ENCODE results near the gene SLIT3. TPM values are rescaled to one million over a fixed set of nuclear protein-coding genes. Genes with fewer than 3 reads are reported as not detected.

Gene SLIT3
- total RNA-seq, 1 experiment from 2014 or later: 0.10 TPM

GRCh38 chr5:168672888-168673287, 628.1 kb downstream of the SLIT3 start:
- no peaks in the 10 kb centered on the region for H3K79me2 ChIP-seq (ENCODE audit: insufficient read depth, low read length)
- DNase-seq (ENCODE audit: low read depth, low spot score) (no peak), ATAC-seq (no peak)
- ChIA-PET POLR2A (no interaction called here), RAD21 (ENCODE audit: low non-redundant PET in 1 of 2, low total read pairs in 2 of 2, uncharacterized antibody in 2 of 2, unreplicated experiment in 2 of 2) (no interaction called here), CTCF (no interaction called here)
- H4K20me1 ChIP-seq (ENCODE audit: insufficient read depth): no peaks in the 10 kb centered on the region
- BruUV-seq (replicated peaks): no TSS peak
- H2AFZ ChIP-seq (ENCODE audit: low read depth, low read length, poor library complexity, severe bottlenecking): no peak overlapping the region
- no peak overlapping the region for H3K9ac ChIP-seq (ENCODE audit: low read length)
- no peak overlapping the region for H3K4me2 ChIP-seq (ENCODE audit: low read length)
- no peaks in the 10 kb centered on the region; the same call in 1 of the 2 replicates for H3K27me3 ChIP-seq (ENCODE audit: insufficient read depth, low read length)
- no peak overlapping the region for H3K4me3 ChIP-seq (replicated peaks in 1 of 2; ENCODE audit: low read depth in 1 of 2, low read length in 2 of 2)
- no peaks in the 10 kb centered on the region for H3K36me3 ChIP-seq (ENCODE audit: control insufficient read depth in 1 of 2, insufficient read depth in 2 of 2, low read length in 2 of 2)
- H3K9me2 ChIP-seq (ENCODE audit: insufficient read depth): no peaks in the 10 kb centered on the region
- H3K27ac ChIP-seq (ENCODE audit: low read depth, low read length): no peak overlapping the region
- H3K9me3 ChIP-seq (ENCODE audit: control insufficient read depth in 1 of 2, insufficient read depth in 1 of 2, low read depth in 1 of 2, low read length in 2 of 2): no peaks in the 10 kb centered on the region
- no peaks in the 10 kb centered on the region for H3K4me1 ChIP-seq (ENCODE audit: control insufficient read depth in 1 of 2, insufficient read depth in 2 of 2, low read length in 2 of 2)
- intact Hi-C loops (cut with micrococcal nuclease): no loop called here
- TF ChIP-seq EZH2 (IDR thresholded peaks at IDR 0.05): no peak
- no peak for TF ChIP-seq POLR2AphosphoS5 (IDR thresholded peaks at IDR 0.05; ENCODE audit: low read depth, low read length)
- no peak for TF ChIP-seq SP1 (IDR thresholded peaks at IDR 0.05; ENCODE audit: low read depth)
- no peak for TF ChIP-seq TCF7L2 (IDR thresholded peaks at IDR 0.05; ENCODE audit: borderline replicate concordance, extremely low read depth, insufficient read depth, insufficient read length)
- TF ChIP-seq FOSL1 (IDR thresholded peaks at IDR 0.05; ENCODE audit: low read depth): no peak
- TF ChIP-seq POLR2A (IDR thresholded peaks at IDR 0.05; ENCODE audit: borderline replicate concordance, extremely low read depth, insufficient read depth, insufficient read length): no peak
- TF ChIP-seq YY1 (IDR thresholded peaks at IDR 0.05; ENCODE audit: extremely low read depth, insufficient replicate concordance, low read depth, low read length): no peak
- TF ChIP-seq SIN3A (IDR thresholded peaks at IDR 0.05; ENCODE audit: low read depth): no peak
- TF ChIP-seq ZFX (IDR thresholded peaks at IDR 0.05): no peak
- no peak for TF ChIP-seq ATF3 (IDR thresholded peaks at IDR 0.05)
- TF ChIP-seq RAD21 (IDR thresholded peaks at IDR 0.05; ENCODE audit: low read depth): no peak
- no peak for TF ChIP-seq ZBTB33 (IDR thresholded peaks at IDR 0.05; ENCODE audit: extremely low read depth, insufficient replicate concordance, low read length)
- TF ChIP-seq MAX (IDR thresholded peaks at IDR 0.05): no peak
- TF ChIP-seq ZNF274 (IDR thresholded peaks at IDR 0.05; ENCODE audit: low read depth, low read length): no peak
- no peak for TF ChIP-seq JUND (IDR thresholded peaks at IDR 0.05)
- no peak for TF ChIP-seq EGR1 (IDR thresholded peaks at IDR 0.05; ENCODE audit: low read depth)
- TF ChIP-seq CEBPB (IDR thresholded peaks at IDR 0.05; ENCODE audit: low read depth): no peak
- TF ChIP-seq REST (IDR thresholded peaks at IDR 0.05; ENCODE audit: low read depth): no peak
- no peak for TF ChIP-seq CBX3 (IDR thresholded peaks at IDR 0.05; ENCODE audit: low read depth)

All from HCT116 (cell line).